Thyroid gland (tissue), 4 donors: Measurements from ENCODE around the gene PC. TPM values are rescaled to one million over a fixed set of nuclear protein-coding genes. Genes with fewer than 3 reads are reported as not detected.

Source experiments
- DNase-seq, 2 donors: peaks; one replicate each; pipeline ENCODE4 v3.0.0-alpha.2; 2019
- H3K27ac ChIP-seq, 3 donors: fragments of 200-600 bp; sonication (generic); 1 replicate in 2 of 3; 2 replicates in 1 of 3; pipeline ENCODE4 v1.5.1; 2016 to 2019; ENCODE audit warnings: mild to moderate bottlenecking in 1 of 3, moderate library complexity in 1 of 3
- H3K27me3 ChIP-seq: fragments of 200-600 bp; sonication (generic); one replicate; pipeline ENCODE4 v1.5.1; 2019
- H3K36me3 ChIP-seq, 2 donors: fragments of 200-600 bp; sonication (generic); one replicate each; pipeline ENCODE4 v1.5.1; 2016 to 2019
- H3K4me1 ChIP-seq, 2 donors: fragments of 200-600 bp; sonication (generic); one replicate each; pipeline ENCODE4 v1.5.1; 2017 to 2019
- H3K4me3 ChIP-seq, 3 donors: fragments of 200-600 bp; sonication (generic); replicated peaks in 1 of 3; 1 replicate in 2 of 3; 2 replicates in 1 of 3; pipeline ENCODE4 v1.5.1; 2016; ENCODE audit warnings: mild to moderate bottlenecking in 1 of 3
- H3K9me3 ChIP-seq: fragments of 200-600 bp; sonication (generic); one replicate; pipeline ENCODE4 v1.5.1; 2017
- CTCF ChIP-seq, 6 experiments: fragments of 200-600 bp in 3 of 6; fragments of 450-650 bp in 3 of 6; sonication (generic) in 3 of 6; IDR thresholded peaks; one replicate each; pipeline ENCODE4 v1.5.1; 2016 to 2019; ENCODE audit warnings: antibody characterized with exemption in 6 of 6, mild to moderate bottlenecking in 2 of 6, inconsistent platforms in 1 of 6, moderate library complexity in 1 of 6
- POLR2A ChIP-seq, 2 donors: fragments of 450-650 bp; IDR thresholded peaks; one replicate each; pipeline ENCODE4 v1.6.1; 2017; ENCODE audit warnings: antibody characterized with exemption in 2 of 2, mild to moderate bottlenecking in 2 of 2, moderate library complexity in 1 of 2
- WGBS, 2 donors: methylation state at CpG; one replicate each; pipeline ENCODE4 v1.1.5; 2017; 5-methylcytosine and 5-hydroxymethylcytosine counted together
- intact Hi-C: fragments of 100-400 bp; cut with DNase I; formaldehyde crosslinking; loops from one replicate; pipeline ENCODE4 v1.15.1; 2023
- total RNA-seq, 4 donors: library from RNA; depleted of rRNA; stranded (reverse); fragments of >200 nt; gene quantifications; one replicate each; pipeline ENCODE4 v1.2.3, GENCODE V29; 2016

Gene PC
- total RNA-seq, 4 donors from 2014 or later = 5.4 to 34.3 (median 21.9) TPM

DNA sequence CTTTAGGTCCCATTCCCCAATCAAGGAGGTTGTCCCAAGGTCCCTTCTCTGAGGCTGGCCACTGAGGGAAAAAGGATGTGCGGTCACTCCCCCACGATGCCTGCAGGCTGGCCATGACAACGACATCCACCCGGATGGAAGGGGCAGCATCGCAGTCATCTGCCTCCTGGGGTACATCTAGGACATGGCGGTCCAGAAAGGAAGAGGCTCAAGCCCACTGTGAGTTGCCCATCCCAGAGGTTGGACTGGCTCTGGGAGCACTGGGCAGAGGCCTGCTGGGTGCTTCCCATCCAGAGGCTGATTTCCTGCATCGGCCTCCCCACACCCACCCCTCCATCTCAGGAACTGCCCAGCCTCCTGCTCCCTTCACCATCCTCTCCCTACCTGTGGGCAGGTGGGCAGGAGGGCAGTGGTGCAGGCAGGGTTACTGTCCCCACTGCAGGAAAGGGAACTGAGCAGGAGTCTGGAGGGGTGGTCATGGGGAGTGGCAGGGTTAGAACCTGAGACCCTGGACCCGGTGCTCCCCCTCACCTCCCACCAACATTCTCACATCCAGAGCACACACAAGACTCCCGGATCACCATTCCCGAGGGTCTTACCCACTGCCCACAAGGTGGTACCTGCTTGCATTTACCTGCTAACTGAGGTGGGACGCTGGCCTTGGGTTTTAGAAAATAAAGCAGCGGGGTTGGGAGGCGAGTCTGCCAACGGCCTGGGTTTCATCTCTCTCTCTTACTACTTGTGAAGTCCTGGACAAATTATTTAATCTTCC lies 110.5 kb downstream of the PC start:
- intact Hi-C loops = no loop called here
- no peak overlapping the region for H3K4me3 ChIP-seq
- peaks cover 8 to 11% of the 10 kb centered on the region in 2 donors for H3K4me1 ChIP-seq
- no peak overlapping the region for H3K27ac ChIP-seq
- WGBS, 2 donors = 89 to 92% methylated on average over 10 to 14 of the region's 14 CpGs
- H3K36me3 ChIP-seq = peaks cover 0 to 15% of the 10 kb centered on the region in 2 donors
- H3K9me3 ChIP-seq = no peaks in the 10 kb centered on the region
- TF ChIP-seq POLR2A (IDR thresholded peaks at IDR 0.05) (no peak), CTCF (IDR thresholded peaks at IDR 0.05) (no peak)
- H3K27me3 ChIP-seq = no peaks in the 10 kb centered on the region
- no peak for DNase-seq

- Histone ChIP-seq H3K27ac (no peak overlapping the region), H3K4me1 (peaks cover 16 to 21% of the 10 kb centered on the region in 2 donors), H3K36me3 (peaks cover 0 to 15% of the 10 kb centered on the region in 2 donors), H3K27me3 (no peaks in the 10 kb centered on the region), H3K4me3 (no peak overlapping the region), H3K9me3 (no peaks in the 10 kb centered on the region)
- TF ChIP-seq POLR2A (IDR thresholded peaks at IDR 0.05) = no peak
- WGBS, 2 donors = 93% methylated on average over 4 of the region's 4 CpGs
- intact Hi-C loops = no loop called here
- no peak for DNase-seq
Measured at GRCh38 chr11:66846671-66847091, 111.5 kb downstream of the PC start.

GRCh38 chr11:66845876-66846212 lies 112.3 kb downstream of the PC start:
- no peak overlapping the region for H3K4me3 ChIP-seq
- no peaks in the 10 kb centered on the region for H3K27me3 ChIP-seq
- 91 to 95% methylated on average over 9 of the region's 9 CpGs for WGBS, 2 donors
- DNase-seq = no peak
- TF ChIP-seq CTCF (IDR thresholded peaks at IDR 0.05) = no peak
- no peak for TF ChIP-seq POLR2A (IDR thresholded peaks at IDR 0.05)
- H3K27ac ChIP-seq = no peak overlapping the region
- peaks cover 19 to 26% of the 10 kb centered on the region in 2 donors for H3K4me1 ChIP-seq
- peaks cover 0 to 15% of the 10 kb centered on the region in 2 donors for H3K36me3 ChIP-seq
- intact Hi-C loops = no loop called here
- H3K9me3 ChIP-seq = no peaks in the 10 kb centered on the region

DNA sequence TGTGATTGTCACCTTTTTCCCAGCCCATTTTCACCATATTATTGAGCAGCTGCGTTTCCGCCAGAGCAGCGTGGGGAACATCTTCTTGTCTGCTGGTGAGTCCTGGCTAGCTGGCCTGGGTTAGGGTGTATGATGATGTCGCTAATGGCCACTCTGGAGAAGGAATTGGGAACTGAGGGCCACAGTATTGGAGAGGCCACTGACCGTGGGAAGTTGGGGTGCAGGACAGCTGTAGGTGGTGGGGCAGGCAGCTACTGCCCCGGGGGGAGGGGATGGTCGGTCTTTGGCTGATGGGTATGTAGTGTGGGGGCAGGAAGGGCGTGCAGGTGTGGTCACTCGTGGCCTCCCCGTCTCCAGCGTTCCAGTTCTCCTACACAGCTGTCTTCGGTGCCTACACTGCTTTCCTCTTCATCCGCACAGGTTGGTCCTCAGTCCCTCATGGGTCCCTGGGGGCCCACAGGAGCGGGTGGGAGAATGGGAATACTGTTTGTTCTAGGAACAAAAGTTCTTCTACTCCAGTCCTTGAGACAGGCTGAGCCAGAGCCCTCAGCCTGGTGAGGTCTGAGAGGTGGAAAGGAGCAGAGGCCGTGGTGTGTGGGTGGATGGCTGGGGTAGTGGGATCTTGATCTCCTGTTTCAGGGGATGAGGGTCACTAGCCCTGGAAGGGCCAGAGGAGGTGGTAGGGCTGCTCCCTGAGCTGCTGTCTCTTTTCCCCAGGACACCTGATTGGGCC lies 112.9 kb downstream of the PC start:
- no peak for DNase-seq
- intact Hi-C loops = no loop called here
- Histone ChIP-seq H3K4me3 (no peak overlapping the region), H3K4me1 (peaks cover 19 to 29% of the 10 kb centered on the region in 2 donors), H3K27ac (no peak overlapping the region), H3K36me3 (peaks cover 0 to 15% of the 10 kb centered on the region in 2 donors), H3K27me3 (no peaks in the 10 kb centered on the region), H3K9me3 (no peaks in the 10 kb centered on the region)
- TF ChIP-seq CTCF (IDR thresholded peaks at IDR 0.05) = no peak
- no peak for TF ChIP-seq POLR2A (IDR thresholded peaks at IDR 0.05)
- WGBS, 2 donors = 88% methylated on average over 14 to 15 of the region's 15 CpGs

- Histone ChIP-seq H3K4me3 (no peak overlapping the region), H3K9me3 (no peaks in the 10 kb centered on the region), H3K27ac (no peak overlapping the region), H3K36me3 (peaks cover 0 to 15% of the 10 kb centered on the region in 2 donors), H3K27me3 (no peaks in the 10 kb centered on the region), H3K4me1 (peaks cover 19 to 29% of the 10 kb centered on the region in 2 donors)
- no peak for DNase-seq
- 86 to 96% methylated on average over 10 to 12 of the region's 12 CpGs for WGBS, 2 donors
- intact Hi-C loops = no loop called here
- TF ChIP-seq POLR2A (IDR thresholded peaks at IDR 0.05) = no peak
- TF ChIP-seq CTCF (IDR thresholded peaks at IDR 0.05) = no peak
Measured at GRCh38 chr11:66844496-66845142, 113.6 kb downstream of the PC start.
